ENCODE results near the gene SRGAP1.

DNA sequence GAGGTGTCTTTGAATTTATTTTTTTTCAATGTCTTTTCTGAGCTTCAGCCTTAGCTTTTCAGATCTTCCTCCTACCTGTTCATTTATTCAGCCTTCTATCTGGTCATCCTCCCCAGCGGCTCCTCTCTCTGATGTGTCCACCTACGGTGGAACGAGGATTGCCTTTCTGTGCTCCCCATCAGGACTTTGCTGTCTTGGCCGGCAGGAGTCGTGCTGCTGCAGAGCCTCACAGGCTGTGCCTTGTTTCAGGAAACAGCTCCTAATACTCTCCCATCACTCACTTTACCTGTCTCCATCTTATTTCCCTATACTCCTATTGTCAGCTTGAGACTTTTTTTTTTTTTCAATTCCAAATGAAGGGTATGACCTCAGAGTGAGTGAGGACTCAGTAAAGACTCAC lies 300.7 kb downstream of the SRGAP1 start:
- TF ChIP-seq, protein P1, sequence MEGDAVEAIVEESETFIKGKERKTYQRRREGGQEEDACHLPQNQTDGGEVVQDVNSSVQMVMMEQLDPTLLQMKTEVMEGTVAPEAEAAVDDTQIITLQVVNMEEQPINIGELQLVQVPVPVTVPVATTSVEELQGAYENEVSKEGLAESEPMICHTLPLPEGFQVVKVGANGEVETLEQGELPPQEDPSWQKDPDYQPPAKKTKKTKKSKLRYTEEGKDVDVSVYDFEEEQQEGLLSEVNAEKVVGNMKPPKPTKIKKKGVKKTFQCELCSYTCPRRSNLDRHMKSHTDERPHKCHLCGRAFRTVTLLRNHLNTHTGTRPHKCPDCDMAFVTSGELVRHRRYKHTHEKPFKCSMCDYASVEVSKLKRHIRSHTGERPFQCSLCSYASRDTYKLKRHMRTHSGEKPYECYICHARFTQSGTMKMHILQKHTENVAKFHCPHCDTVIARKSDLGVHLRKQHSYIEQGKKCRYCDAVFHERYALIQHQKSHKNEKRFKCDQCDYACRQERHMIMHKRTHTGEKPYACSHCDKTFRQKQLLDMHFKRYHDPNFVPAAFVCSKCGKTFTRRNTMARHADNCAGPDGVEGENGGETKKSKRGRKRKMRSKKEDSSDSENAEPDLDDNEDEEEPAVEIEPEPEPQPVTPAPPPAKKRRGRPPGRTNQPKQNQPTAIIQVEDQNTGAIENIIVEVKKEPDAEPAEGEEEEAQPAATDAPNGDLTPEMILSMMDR (tag by site-specific recombination; IDR thresholded peaks at IDR 0.05) = no peak
- TF ChIP-seq ZBTB1 (tag by site-specific recombination; IDR thresholded peaks at IDR 0.05) (no peak), RBAK (tag by site-specific recombination; IDR thresholded peaks at IDR 0.05) (no peak), ZNF791 (tag by site-specific recombination; IDR thresholded peaks at IDR 0.05) (no peak), ZNF211 (tag by site-specific recombination; IDR thresholded peaks at IDR 0.05; ENCODE audit: low read depth) (no peak)
- TF ChIP-seq, protein P2, sequence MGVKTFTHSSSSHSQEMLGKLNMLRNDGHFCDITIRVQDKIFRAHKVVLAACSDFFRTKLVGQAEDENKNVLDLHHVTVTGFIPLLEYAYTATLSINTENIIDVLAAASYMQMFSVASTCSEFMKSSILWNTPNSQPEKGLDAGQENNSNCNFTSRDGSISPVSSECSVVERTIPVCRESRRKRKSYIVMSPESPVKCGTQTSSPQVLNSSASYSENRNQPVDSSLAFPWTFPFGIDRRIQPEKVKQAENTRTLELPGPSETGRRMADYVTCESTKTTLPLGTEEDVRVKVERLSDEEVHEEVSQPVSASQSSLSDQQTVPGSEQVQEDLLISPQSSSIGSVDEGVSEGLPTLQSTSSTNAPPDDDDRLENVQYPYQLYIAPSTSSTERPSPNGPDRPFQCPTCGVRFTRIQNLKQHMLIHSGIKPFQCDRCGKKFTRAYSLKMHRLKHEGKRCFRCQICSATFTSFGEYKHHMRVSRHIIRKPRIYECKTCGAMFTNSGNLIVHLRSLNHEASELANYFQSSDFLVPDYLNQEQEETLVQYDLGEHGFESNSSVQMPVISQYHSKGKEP (tag by site-specific recombination; IDR thresholded peaks at IDR 0.05) = no peak
- TF ChIP-seq, protein P3, sequence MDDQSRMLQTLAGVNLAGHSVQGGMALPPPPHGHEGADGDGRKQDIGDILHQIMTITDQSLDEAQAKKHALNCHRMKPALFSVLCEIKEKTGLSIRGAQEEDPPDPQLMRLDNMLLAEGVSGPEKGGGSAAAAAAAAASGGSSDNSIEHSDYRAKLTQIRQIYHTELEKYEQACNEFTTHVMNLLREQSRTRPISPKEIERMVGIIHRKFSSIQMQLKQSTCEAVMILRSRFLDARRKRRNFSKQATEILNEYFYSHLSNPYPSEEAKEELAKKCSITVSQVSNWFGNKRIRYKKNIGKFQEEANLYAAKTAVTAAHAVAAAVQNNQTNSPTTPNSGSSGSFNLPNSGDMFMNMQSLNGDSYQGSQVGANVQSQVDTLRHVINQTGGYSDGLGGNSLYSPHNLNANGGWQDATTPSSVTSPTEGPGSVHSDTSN (CRISPR knock-in tag; IDR thresholded peaks at IDR 0.05) = no peak
- TF ChIP-seq, protein P4, sequence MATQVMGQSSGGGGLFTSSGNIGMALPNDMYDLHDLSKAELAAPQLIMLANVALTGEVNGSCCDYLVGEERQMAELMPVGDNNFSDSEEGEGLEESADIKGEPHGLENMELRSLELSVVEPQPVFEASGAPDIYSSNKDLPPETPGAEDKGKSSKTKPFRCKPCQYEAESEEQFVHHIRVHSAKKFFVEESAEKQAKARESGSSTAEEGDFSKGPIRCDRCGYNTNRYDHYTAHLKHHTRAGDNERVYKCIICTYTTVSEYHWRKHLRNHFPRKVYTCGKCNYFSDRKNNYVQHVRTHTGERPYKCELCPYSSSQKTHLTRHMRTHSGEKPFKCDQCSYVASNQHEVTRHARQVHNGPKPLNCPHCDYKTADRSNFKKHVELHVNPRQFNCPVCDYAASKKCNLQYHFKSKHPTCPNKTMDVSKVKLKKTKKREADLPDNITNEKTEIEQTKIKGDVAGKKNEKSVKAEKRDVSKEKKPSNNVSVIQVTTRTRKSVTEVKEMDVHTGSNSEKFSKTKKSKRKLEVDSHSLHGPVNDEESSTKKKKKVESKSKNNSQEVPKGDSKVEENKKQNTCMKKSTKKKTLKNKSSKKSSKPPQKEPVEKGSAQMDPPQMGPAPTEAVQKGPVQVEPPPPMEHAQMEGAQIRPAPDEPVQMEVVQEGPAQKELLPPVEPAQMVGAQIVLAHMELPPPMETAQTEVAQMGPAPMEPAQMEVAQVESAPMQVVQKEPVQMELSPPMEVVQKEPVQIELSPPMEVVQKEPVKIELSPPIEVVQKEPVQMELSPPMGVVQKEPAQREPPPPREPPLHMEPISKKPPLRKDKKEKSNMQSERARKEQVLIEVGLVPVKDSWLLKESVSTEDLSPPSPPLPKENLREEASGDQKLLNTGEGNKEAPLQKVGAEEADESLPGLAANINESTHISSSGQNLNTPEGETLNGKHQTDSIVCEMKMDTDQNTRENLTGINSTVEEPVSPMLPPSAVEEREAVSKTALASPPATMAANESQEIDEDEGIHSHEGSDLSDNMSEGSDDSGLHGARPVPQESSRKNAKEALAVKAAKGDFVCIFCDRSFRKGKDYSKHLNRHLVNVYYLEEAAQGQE (tag by site-specific recombination; IDR thresholded peaks at IDR 0.05) = no peak
- TF ChIP-seq, protein P5, sequence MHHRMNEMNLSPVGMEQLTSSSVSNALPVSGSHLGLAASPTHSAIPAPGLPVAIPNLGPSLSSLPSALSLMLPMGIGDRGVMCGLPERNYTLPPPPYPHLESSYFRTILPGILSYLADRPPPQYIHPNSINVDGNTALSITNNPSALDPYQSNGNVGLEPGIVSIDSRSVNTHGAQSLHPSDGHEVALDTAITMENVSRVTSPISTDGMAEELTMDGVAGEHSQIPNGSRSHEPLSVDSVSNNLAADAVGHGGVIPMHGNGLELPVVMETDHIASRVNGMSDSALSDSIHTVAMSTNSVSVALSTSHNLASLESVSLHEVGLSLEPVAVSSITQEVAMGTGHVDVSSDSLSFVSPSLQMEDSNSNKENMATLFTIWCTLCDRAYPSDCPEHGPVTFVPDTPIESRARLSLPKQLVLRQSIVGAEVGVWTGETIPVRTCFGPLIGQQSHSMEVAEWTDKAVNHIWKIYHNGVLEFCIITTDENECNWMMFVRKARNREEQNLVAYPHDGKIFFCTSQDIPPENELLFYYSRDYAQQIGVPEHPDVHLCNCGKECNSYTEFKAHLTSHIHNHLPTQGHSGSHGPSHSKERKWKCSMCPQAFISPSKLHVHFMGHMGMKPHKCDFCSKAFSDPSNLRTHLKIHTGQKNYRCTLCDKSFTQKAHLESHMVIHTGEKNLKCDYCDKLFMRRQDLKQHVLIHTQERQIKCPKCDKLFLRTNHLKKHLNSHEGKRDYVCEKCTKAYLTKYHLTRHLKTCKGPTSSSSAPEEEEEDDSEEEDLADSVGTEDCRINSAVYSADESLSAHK (tag by site-specific recombination; IDR thresholded peaks at IDR 0.05) = no peak
- TF ChIP-seq, protein P6, sequence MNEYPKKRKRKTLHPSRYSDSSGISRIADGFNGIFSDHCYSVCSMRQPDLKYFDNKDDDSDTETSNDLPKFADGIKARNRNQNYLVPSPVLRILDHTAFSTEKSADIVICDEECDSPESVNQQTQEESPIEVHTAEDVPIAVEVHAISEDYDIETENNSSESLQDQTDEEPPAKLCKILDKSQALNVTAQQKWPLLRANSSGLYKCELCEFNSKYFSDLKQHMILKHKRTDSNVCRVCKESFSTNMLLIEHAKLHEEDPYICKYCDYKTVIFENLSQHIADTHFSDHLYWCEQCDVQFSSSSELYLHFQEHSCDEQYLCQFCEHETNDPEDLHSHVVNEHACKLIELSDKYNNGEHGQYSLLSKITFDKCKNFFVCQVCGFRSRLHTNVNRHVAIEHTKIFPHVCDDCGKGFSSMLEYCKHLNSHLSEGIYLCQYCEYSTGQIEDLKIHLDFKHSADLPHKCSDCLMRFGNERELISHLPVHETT (tag by site-specific recombination; IDR thresholded peaks at IDR 0.05) = no peak
